Ammon's horn (tissue), 1 donor: ENCODE data around the gene MMGT1.

ENCODE experiments used
- DNase-seq: peaks from one replicate; pipeline ENCODE4 v3.0.0-alpha.2; 2016; ENCODE audit warnings: low spot score

The MMGT1 gene

DNA sequence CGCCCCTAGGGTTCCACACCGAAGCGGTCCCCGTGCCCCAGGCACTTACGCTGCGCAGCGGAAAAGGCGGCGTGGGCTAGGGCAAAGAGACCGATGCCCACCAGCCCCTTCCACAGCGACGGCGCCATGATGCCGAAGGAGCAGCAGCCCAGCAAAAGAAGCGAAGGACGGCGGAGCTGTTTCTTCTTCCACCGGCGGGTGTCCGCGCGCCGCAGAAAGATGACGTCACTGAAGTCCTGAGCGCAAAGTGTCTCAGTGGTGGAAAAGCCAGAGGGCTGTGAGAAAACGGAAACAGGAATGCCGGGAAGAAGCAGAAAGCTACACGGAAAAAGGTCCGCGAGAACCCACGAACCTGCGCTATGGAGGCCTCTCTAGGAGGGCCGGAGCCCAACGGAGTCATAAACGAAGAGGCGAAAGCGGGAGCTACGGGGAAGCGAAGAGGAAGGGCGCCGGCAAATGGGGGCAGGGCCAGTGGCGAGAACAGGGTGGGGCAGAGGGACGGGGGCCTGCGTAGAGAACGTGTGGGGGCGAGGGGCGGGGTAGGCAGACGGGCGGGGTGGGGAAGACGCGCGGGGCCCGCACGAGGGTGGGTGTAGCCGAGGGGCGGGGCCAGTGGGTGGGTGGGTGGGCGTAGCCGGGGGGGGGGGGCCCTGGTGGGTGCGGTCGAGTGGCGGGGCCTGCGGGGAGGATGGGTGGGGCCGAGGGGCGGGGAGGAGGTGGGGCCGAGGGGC is at the start of gene MMGT1:
TSS of gene MMGT1 (minus strand) at position 441 of the 731 bp plus-strand sequence. CDS start at position 128, 313 bp downstream.
- DNase-seq, result peak; percentile 85

DNA sequence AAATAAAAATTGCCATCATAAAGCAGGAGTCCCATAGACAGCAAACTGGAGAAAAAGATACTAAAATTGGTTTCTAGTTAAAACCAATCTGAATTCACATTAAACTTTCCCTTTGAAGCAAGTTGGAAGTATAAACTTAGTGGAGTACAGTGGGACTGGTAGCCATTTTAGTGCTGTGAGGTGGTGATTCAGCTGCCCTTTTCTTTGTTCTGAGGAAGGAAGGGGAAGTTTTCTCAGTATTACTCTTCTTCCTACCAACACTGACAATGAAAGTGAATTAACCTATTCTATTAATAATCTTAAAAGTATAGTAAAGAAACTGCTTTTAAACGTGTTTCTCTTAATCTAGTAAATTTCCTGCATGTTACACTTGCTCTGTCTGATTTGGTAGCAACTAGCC is 48.1 kb upstream of the MMGT1 start:
- no peak for DNase-seq

DNA sequence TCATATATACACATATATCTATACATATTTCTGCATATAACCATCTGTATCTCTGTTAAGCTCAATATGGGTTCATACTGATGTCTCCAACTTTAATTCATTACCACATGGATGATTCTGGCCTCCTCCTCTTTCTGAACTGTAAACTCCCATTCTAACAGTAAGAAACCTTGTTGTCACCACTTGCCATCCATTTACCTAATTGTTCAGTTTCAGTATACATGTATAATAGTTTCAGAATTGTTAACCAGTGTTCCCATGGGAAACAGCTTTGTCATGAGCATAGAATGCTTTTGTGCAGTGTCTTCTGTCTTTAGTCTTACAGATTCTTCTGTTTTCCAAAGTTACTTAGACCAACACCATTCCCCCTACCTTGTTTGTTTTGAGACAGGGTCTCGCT is 47.4 kb upstream of the MMGT1 start:
- no peak for DNase-seq

- DNase-seq, result no peak
Measured at GRCh38 chrX:136019226-136019625, 45.4 kb upstream of the MMGT1 start.

- DNase-seq, result no peak
Measured at GRCh38 chrX:136016881-136017280, 43.1 kb upstream of the MMGT1 start.

DNA sequence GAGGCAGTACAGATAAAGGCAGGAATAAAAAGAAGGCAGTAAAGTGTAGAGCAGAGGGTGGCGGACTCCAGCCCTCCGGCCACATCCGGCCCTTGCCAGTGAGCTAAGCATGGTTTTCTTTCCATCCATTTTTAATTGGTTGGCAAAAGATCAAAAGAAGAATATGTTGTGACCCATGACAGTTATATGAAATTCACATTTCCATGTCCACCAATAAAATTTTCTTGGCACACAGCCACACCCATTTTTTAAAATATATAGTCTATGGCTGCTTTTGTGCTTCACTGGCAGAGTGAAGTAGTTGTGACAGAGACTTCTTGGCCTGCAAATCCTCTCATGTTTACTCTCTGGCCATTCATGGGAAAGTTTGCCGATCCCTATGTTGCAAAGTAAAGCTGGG is 41.2 kb upstream of the MMGT1 start:
- DNase-seq, result no peak

DNA sequence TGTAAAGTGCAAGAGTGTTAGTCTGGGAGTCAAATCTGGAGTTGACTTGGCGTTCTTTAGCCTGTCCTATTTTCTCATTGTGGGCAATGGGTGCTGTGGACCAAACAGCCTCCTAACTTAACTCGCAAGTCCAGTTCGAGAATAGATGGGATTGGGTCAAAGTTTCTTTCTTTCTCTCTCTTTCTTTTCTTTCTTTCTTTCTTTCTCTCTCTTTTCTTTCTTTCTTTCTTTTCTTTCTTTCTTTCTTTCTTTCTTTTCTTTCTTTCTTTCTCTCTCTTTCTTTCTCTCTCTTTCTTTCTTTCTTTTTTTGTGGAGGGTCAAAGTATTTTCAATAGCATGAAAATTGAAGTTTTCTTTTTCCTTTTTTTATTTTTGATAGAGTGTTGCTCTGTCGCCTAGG is 14.5 kb upstream of the MMGT1 start:
- no peak for DNase-seq

DNA sequence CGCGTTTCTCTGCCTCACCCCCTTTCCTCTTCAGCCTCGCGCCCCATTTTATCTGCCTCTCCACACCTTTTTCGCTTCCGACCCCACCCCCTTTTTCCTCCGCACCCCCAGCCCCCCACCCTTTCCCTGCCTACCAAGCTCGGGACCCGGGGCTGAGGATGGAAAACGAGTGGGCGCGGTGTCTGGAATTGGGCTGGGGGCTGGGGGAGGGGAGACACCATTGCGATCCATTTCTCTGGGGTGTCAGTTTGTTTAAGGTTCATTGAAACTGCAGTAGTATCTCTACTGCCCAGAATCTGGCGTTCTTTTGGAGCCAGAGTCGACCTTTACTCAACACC is 12.2 kb upstream of the MMGT1 start:
- no peak for DNase-seq

DNA sequence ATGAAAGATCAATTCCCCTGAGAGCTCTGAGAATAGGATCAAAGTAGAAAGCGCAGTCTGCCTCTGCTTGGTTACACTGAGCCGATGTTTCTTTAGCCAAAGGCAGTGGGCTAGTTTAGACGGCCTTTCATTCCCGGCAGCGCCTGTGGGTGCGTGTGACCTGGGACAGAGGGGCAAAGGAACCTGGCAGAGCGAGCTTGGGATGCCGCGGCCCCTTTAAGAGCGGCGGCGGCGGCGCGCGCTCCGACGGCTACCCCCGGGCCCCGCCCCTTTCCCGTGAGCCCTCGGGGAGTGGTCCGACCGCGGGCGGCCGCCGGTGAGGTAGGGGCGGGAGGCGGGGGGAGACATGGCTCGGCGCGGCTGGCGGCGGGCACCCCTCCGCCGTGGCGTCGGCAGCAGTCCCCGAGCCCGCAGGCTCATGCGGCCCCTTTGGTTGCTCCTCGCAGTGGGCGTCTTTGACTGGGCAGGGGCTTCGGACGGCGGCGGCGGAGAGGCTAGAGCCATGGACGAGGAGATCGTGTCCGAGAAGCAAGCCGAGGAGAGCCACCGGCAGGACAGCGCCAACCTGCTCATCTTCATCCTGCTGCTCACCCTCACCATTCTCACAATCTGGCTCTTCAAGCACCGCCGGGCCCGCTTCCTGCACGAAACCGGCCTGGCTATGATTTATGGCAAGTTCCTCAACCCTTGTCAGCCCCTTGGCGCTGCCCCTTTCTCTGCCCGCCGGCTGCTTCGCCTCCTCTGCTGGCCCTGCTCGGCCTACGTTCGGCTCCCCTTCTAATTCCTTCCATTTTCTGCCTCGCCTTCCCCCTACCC is 11.6 kb upstream of the MMGT1 start, which contains the start of gene SLC9A6:
TSS of gene SLC9A6 (plus strand) at position 279 of the 816 bp plus-strand sequence. CDS start at position 503, 224 bp downstream.
- DNase-seq, result peak; percentile 75

DNA sequence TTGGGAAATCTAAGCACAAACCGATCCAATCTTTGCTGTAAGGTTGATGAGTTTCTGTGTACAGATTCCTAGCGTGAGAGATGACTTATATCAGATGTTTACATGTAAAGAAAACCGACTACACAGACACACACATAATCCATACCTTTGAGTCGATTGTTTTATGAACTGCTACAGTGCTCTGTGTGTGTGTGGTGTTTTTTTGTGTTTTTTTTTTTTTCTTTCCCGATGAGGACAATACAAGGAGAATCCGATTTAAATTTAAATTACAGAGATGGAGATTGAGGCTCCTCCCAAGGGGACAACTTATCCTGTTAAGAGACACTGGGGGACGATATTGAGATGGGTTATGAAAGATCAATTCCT is 11.0 kb upstream of the MMGT1 start:
- peak; percentile 7 for DNase-seq

DNA sequence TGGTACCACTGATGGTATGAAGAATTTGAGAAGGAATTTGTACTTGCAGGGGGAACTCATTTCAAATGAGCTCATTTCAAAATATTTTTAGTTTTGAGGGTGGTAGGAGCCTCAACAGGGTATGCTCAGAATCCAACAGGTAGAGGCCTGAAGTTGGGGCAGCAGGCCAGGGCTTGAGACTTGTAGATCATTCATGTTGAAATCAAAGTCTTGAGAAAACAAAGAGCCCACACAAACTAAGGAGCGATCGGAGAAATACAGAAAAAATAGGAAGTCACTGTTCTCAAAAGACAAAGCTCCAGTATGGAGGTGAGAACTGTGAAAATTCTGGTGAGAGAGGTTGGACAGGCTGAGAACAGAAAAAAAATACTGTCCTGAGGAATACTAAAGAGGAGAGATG is 10.5 kb upstream of the MMGT1 start:
- no peak for DNase-seq

GRCh38 chrX:135982860-135983259 is 9.1 kb upstream of the MMGT1 start:
- DNase-seq, result no peak

DNA sequence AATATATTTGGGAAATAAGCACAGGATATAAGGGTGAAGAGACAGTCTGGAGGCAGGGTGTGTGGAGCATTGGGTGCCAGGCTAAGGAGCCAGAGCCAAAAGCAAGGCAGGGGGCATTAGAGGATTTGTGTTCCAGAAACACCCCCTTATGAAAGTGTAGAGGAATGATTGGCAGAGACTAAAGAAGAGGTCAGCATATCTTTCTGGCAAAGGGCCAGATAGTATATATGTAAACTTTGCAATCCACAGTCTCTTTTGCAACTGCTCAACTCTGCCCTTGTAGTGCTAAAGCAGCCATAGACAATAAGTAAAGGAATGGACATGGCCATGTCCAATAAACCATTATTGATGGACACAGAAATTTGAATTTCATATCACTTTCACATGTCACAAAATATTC is 7.9 kb upstream of the MMGT1 start:
- DNase-seq, result no peak

GRCh38 chrX:135981010-135981409 is 7.2 kb upstream of the MMGT1 start:
- no peak for DNase-seq

DNA sequence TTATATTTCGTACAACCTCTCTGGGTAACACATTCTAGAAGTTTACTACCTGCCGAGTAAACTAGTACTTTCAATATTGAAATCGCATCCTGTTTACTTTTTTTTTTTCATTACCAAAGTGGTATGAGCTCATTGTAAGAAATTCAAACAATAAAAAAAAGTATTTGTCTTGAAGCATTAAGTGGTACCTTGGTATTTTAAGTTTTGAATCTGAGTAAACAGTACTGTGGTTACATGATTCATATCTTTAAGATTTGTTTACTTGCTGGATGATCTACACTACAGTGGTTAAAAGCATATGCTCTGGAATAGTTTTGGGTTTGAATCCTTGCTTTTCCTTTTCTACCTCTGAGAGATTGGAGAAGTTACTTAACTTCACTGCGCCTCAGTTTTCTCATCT is 3.8 kb upstream of the MMGT1 start:
- no peak for DNase-seq

DNA sequence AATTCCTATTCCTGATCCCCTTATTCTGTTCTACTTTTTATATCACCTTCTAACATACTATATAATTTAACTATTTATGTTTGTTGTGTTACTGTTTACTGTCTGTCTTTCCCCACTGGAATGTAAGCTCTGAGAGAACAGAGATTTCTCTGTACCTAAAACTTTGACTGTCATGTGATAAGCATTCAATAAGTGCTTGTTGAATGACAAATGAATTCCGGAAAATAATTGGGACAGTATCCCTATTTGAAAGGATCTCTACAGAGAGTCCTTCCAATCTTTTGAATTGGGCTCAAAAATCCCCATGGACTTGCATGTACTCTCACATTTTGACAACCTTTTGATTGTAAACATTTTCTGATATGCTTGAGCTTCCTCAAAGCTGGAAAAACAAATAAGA is 1.6 kb upstream of the MMGT1 start:
- no peak for DNase-seq

- DNase-seq, result peak; percentile 85
Measured at GRCh38 chrX:135974279-135974856, 580 bp upstream of the MMGT1 start.

DNA sequence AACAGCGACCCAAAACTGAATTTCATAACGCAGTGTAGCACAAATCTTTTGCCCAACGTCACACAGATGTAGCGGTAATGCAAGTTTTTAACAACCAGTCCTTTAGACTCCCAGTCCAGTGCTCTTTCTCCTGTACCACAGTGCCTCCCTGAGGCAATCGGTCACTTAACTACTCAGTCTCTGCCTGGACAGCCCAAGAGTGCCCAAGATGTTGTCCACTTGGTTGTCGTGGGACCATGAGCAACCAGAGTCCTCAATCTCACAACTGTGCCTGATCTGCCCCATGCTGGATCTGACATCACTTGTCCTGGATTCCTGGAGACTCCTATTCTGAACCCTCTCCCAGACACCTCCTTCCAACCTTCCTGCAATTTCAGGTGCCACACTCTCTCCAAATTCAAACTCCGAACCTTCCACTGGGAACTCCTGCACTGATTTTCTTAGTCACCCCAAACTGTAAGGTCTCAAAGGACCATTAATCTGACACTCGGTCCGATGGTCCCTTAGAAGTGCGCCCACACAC is 702 bp downstream of the MMGT1 start:
- peak; percentile 35 for DNase-seq

DNA sequence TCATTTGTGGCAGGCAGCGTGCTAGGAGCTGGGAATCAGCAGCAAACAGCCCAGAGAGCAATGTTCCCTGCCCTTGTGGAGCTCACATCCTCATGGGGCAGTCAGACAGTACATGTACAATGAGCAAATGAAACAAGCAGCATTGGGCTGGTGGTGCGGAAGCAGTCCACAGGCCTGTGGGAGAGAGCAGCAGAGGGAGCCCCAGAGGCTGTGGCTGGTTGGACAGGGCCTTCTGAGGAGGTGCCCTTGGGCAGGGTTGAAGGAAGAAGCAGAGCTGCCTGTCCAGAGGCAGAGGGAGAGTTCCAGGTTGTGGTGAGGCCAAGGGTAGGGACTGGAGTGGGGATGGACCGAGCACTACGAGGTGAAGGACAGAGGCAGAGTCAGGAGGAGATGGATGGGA is 22.5 kb downstream of the MMGT1 start:
- DNase-seq, result no peak

GRCh38 chrX:135944486-135944885 is 29.3 kb downstream of the MMGT1 start:
- no peak for DNase-seq

- DNase-seq, result peak; percentile 16
Measured at GRCh38 chrX:135931644-135932487, 41.9 kb downstream of the MMGT1 start.

DNA sequence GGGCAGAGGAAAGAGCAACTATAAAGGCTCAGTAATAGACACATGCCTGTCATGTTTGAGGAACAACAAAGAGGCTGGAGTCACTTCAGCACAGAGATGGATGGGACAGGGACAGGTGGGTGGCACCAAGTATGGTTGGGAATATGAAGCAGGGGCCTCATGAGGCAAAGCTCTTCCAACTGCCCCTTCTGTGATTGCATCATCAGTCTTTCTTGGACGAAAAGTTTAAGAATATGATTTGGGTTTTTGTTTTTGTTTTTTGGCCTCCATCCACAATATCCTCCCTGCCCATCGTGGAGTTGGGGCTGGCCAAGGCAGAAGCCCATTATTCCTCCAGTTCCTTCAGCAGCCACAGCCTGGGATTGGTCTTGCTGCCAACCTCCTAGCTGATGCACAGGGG is 45.9 kb downstream of the MMGT1 start:
- no peak for DNase-seq
